ENCODE measurements around the gene PRKAG1. TPM values are rescaled to one million over a fixed set of nuclear protein-coding genes. Genes with fewer than 3 reads are reported as not detected.

PRKAG1 gene
- 10 to 100 TPM; 52.2 to 57.3 TPM for total RNA-seq
- long read RNA-seq, donor 1, transcript PRKAG1-206 (12 exons, 1,699 nt): major isoform, 6 of 13 reads
- long read RNA-seq, donor 1, partial matches to known transcripts: 2 of 13 reads
- long read RNA-seq, donor 1, other reads (novel, unspliced or antisense): 2 of 13 reads
- long read RNA-seq, donor 2, transcript PRKAG1-206 (12 exons, 1,699 nt): major isoform, 68 of 98 reads
- long read RNA-seq, donor 2, transcript PRKAG1-205 (11 exons, 1,531 nt): minor isoform, 10 of 98 reads
- long read RNA-seq, donor 2, partial matches to known transcripts: 2 of 98 reads
- long read RNA-seq, donor 2, other reads (novel, unspliced or antisense): 15 of 98 reads

DNA sequence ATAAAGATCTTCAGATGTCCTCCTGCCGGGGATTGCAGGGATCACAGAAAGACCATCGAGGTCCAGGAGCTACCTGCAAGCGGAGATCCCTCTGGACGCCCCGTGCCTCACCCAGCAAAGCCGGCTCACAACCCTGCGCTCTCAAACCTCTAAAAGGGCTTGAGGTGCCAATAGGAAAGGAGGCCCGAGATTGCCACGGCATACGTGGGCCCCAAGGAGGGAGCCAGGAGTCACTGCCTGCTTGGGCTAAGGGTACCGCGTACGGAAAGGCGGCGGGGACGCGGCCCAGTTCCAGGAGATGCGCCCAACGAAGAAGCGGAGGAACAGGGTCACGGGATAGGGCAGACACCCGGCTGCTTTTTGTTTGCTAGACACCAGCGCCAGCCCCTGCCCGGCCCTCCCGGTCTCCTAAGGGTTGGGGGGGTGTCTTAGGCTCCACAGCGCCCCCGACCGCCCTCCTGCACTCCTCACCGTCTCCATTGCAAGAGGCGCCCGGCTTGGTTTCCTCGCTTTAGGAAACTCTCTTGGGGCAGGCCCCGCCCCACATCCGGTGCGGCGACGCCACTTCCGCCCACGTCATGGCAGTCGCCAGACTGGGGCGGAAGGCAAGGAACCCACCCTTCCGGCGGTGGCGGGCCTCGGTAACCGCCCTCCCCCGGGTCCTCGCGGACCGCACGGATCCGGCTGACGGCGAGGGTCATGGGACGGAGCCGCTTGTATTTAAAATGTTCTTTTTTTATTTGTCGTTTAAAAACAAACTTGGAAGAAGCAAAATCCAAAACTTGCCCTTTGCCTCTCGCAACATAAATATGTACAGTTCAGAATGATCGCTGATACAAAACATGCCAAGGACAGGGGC is at the start of gene PRKAG1:
PRKAG1 (minus strand) TSS at position 516 of the 859 bp plus-strand sequence; CDS start at position 480, 36 bp downstream.
- peak; percentile 99 for DNase-seq (ENCODE audit: low spot score)
- intact Hi-C loops (cut with DNase I): loop anchor here in 1 of 2 donors (2.0 kb wide), 1 partner anchor 42 kb away; the partner anchor contains the start of gene KMT2D

DNA sequence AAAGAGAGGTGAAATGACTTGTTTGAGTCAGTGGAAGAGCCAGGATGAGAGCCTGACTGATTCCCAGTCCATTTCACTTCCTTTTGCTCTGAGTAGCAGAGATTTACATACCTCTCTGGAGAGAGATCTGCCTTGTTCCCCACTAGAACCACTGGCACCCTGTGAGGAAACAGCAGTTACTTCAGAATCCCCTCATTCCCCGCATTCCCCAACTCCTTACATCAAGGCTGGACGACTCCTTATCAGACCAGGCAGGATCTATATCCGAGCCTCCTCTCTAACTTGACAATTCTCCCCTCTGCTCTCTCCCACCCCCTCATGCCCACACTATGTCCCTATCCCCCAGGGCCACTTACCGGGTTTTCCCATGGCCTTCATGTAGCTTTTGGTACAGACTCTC is 47.5 kb upstream of the PRKAG1 start:
- peak; percentile 17 for DNase-seq (ENCODE audit: low spot score)
- intact Hi-C loops (cut with DNase I): no loop called here

- intact Hi-C loops (cut with DNase I): no loop called here
- DNase-seq (ENCODE audit: low spot score): peak; percentile 47
Measured at GRCh38 chr12:49064767-49065152, 46.2 kb upstream of the PRKAG1 start.

- intact Hi-C loops (cut with DNase I): loop anchor here in 1 of 2 donors (2.0 kb wide), 1 partner anchor 43 kb away; the partner anchor contains the start of gene PRKAG1
- peak; percentile 43 for DNase-seq (ENCODE audit: low spot score)
Measured at GRCh38 chr12:49061916-49062315, 43.3 kb upstream of the PRKAG1 start.

GRCh38 chr12:49061157-49061650 is 42.6 kb upstream of the PRKAG1 start:
- peak; percentile 6 for DNase-seq (ENCODE audit: low spot score)
- intact Hi-C loops (cut with DNase I): loop anchor here in 1 of 2 donors (2.0 kb wide), 1 partner anchor 42 kb away; the partner anchor contains the start of gene PRKAG1

- peak; percentile 97 for DNase-seq (ENCODE audit: low spot score)
- intact Hi-C loops (cut with DNase I): loop anchor here in 1 of 2 donors (2.0 kb wide), 1 partner anchor 42 kb away; the partner anchor contains the start of gene PRKAG1
Measured at GRCh38 chr12:49060237-49061156, 41.9 kb upstream of the PRKAG1 start, which contains the start of gene KMT2D. Gene KMT2D (minus strand): TSS chr12:49060794. CDS start chr12:49055324, 5,470 bp downstream.

GRCh38 chr12:49059299-49060171 is 41.0 kb upstream of the PRKAG1 start:
- intact Hi-C loops (cut with DNase I): loop anchor here in 1 of 2 donors (2.0 kb wide), 1 partner anchor 41 kb away; the partner anchor contains the start of gene PRKAG1
- DNase-seq (ENCODE audit: low spot score): peak; percentile 84

GRCh38 chr12:49059045-49059298 is 40.4 kb upstream of the PRKAG1 start:
- intact Hi-C loops (cut with DNase I): no loop called here
- no peak for DNase-seq (ENCODE audit: low spot score)

- intact Hi-C loops (cut with DNase I): no loop called here
- DNase-seq (ENCODE audit: low spot score): peak; percentile 68
Measured at GRCh38 chr12:49058366-49059044, 39.9 kb upstream of the PRKAG1 start.

DNA sequence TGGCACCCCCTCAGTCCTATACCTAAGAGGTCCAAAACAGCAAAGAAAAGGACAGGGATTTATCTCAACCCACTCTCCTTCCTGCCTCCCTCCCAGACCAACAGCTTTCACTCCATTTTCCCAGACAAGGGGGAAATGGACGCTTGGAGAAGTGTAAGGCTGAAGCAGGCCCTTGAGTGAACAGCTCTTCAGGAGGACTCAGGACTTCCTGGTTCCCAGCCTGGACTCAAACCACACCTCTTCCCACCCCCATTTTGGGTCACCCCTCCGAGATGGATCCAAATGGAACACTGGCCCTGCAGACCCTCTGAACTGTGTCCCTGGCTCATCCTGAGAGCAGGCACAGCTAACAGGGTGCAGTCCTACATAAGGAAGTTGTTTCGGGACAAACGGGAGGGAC is 39.3 kb upstream of the PRKAG1 start:
- intact Hi-C loops (cut with DNase I): no loop called here
- peak; percentile 23 for DNase-seq (ENCODE audit: low spot score)

DNA sequence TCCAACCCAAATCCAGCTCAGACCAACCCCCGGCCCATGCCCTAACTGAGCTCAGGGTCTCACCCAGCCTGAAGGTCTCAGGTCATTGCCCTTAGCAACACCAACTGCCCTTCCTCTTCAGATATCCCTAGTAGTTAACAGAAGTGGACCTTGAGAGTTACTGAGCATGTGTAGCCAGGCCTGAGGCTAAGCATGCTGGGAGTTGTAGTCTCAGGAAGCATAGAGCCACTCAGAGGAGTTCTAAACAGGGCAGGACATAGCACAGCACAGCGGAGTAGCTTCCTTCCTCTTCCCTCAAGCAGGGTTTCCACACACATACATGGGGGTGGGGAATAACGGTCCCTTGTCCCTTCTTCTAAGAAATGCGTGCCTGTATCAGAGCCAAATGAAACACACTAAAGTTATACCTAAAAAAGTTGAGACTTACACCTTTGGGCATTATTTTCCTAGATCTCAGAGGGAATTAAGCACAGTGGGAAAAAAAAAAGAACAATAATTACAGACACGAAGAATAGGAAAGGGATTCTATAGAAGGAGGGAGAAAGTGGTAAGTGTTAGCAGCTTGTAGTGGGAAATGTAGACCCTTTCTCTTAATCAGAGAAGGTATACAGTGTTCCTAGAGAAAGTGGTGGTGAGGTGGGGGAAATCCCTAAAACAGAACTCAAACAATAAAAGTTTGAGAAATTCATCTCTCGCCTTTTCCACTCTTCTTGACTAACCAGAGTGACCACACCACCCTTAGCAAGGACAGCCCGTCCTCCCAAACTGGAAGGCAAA is 37.6 kb upstream of the PRKAG1 start:
- intact Hi-C loops (cut with DNase I): no loop called here
- peak; percentile 79 for DNase-seq (ENCODE audit: low spot score)

GRCh38 chr12:49055092-49055491 is 36.5 kb upstream of the PRKAG1 start:
- intact Hi-C loops (cut with DNase I): no loop called here

GRCh38 chr12:49054524-49054923 is 35.9 kb upstream of the PRKAG1 start:
- DNase-seq (ENCODE audit: low spot score): peak; percentile 80
- intact Hi-C loops (cut with DNase I): no loop called here

More at GRCh38 chr12:49055092-49055491, 36.5 kb upstream of the PRKAG1 start:
- DNase-seq (ENCODE audit: low spot score): peak; percentile 29

DNA sequence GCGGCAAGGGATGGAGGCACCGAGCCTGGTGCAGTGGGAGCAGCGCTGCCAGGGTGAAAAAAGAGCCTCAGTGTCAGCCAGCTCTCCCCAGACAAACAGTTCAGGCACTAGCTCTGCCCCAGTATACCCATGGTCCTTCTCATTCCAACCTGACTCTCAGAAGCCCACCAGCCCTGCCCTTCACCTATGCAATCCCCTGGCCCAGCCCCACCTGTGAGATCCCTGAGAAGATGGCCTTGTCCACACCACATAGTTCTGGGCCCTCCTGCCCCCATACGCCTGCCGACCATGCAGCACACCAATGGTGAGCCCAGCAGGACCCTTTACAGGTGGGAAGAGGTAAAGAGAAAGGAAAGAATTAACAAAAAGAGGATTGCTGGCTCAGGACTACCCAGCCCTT is 35.5 kb upstream of the PRKAG1 start:
- intact Hi-C loops (cut with DNase I): no loop called here
- no peak for DNase-seq (ENCODE audit: low spot score)

- DNase-seq (ENCODE audit: low spot score): peak; percentile 46
- intact Hi-C loops (cut with DNase I): no loop called here
Measured at GRCh38 chr12:49052451-49053208, 34.1 kb upstream of the PRKAG1 start.

All from posterior vena cava (tissue), 2 donors.